Measurements from ENCODE around the gene KANSL1. TPM values are rescaled to one million over a fixed set of nuclear protein-coding genes. Genes with fewer than 3 reads are reported as not detected.

The KANSL1 gene
- total RNA-seq, 1 donor from 2014 or later: 94.5 TPM

- no peak overlapping the region for H3K4me3 ChIP-seq (ENCODE audit: low read length in 3 of 3)
- no peak overlapping the region for H3K9ac ChIP-seq (ENCODE audit: low read depth in 1 of 3, low read length in 3 of 3)
- peaks cover 0 to 2% (median 0%) of the 10 kb centered on the region in 3 donors for H3K36me3 ChIP-seq (ENCODE audit: control insufficient read depth in 3 of 3, insufficient read depth in 3 of 3, low read length in 3 of 3)
- H3K27ac ChIP-seq (ENCODE audit: low read depth, low read length): no peak overlapping the region
- no peaks in the 10 kb centered on the region for H3K27me3 ChIP-seq (ENCODE audit: control insufficient read depth in 3 of 3, insufficient read depth in 3 of 3, low read length in 3 of 3)
- peaks cover 0 to 3% (median 0%) of the 10 kb centered on the region in 3 donors for H3K4me1 ChIP-seq (ENCODE audit: control insufficient read depth in 3 of 3, insufficient read depth in 3 of 3, low read length in 3 of 3)
- H3K9me3 ChIP-seq (ENCODE audit: control insufficient read depth in 3 of 3, low read length in 3 of 3): no peaks in the 10 kb centered on the region
Observed at GRCh38 chr17:46201491-46201890, 8.3 kb upstream of the KANSL1 start.

DNA sequence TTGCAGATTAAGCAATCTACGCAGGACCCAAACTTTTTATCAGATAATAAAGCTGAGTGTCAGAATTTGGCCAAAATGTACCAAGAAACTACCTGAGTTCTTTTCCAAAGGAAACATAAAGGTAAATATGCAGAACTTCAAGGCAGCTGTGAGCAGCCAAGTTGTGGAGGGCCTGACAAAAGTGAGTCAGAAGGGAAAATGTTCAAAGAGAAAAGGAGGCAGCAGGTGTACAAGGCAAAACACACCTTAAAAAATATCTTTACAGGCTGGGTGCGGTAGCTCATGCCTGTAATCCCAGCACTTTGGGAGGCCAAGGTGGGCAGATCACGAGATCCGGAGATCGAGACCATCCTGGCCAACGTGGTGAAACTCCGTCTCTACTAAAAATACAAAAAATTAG, 7.0 kb upstream of the KANSL1 start:
- H3K9ac ChIP-seq (ENCODE audit: low read depth in 1 of 3, low read length in 3 of 3): no peak overlapping the region
- peaks cover 0 to 3% (median 0%) of the 10 kb centered on the region in 3 donors for H3K4me1 ChIP-seq (ENCODE audit: control insufficient read depth in 3 of 3, insufficient read depth in 3 of 3, low read length in 3 of 3)
- H3K27ac ChIP-seq (ENCODE audit: low read depth, low read length): no peak overlapping the region
- no peaks in the 10 kb centered on the region for H3K9me3 ChIP-seq (ENCODE audit: control insufficient read depth in 3 of 3, low read length in 3 of 3)
- H3K36me3 ChIP-seq (ENCODE audit: control insufficient read depth in 3 of 3, insufficient read depth in 3 of 3, low read length in 3 of 3): peaks cover 0 to 2% (median 0%) of the 10 kb centered on the region in 3 donors
- H3K4me3 ChIP-seq (ENCODE audit: low read length in 3 of 3): no peak overlapping the region
- H3K27me3 ChIP-seq (ENCODE audit: control insufficient read depth in 3 of 3, insufficient read depth in 3 of 3, low read length in 3 of 3): no peaks in the 10 kb centered on the region

DNA sequence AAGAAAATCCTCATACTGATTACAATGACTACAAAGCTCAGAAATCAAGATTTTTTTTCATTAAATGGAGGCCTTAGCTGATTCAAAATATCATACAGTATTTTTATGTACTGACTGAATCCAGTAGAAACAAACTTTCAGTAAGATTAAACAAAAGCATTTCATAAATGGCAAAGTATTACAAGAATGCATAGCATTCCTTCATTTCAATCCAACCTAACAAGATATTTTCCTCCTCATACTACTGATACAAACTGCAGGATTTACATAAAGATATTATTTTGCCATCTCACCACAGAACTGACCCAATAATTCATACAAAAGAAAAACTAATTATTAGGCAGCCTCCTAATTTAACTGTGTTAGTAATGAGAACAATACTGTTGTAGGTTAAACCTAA, 6.2 kb upstream of the KANSL1 start:
- Histone ChIP-seq H3K27ac (ENCODE audit: low read depth, low read length) (no peak overlapping the region), H3K9me3 (ENCODE audit: control insufficient read depth in 3 of 3, low read length in 3 of 3) (no peaks in the 10 kb centered on the region), H3K4me3 (ENCODE audit: low read length in 3 of 3) (no peak overlapping the region), H3K4me1 (ENCODE audit: control insufficient read depth in 3 of 3, insufficient read depth in 3 of 3, low read length in 3 of 3) (peaks cover 4 to 7% (median 5%) of the 10 kb centered on the region in 3 donors), H3K36me3 (ENCODE audit: control insufficient read depth in 3 of 3, insufficient read depth in 3 of 3, low read length in 3 of 3) (peaks cover 0 to 2% (median 0%) of the 10 kb centered on the region in 3 donors), H3K27me3 (ENCODE audit: control insufficient read depth in 3 of 3, insufficient read depth in 3 of 3, low read length in 3 of 3) (no peaks in the 10 kb centered on the region), H3K9ac (ENCODE audit: low read depth in 1 of 3, low read length in 3 of 3) (no peak overlapping the region)

GRCh38 chr17:46198233-46198632, 5.0 kb upstream of the KANSL1 start:
- Histone ChIP-seq H3K9me3 (ENCODE audit: control insufficient read depth in 3 of 3, low read length in 3 of 3) (no peaks in the 10 kb centered on the region), H3K9ac (ENCODE audit: low read depth in 1 of 3, low read length in 3 of 3) (no peak overlapping the region), H3K36me3 (ENCODE audit: control insufficient read depth in 3 of 3, insufficient read depth in 3 of 3, low read length in 3 of 3) (peaks cover 0 to 2% (median 0%) of the 10 kb centered on the region in 3 donors), H3K4me1 (ENCODE audit: control insufficient read depth in 3 of 3, insufficient read depth in 3 of 3, low read length in 3 of 3) (peaks cover 6 to 11% (median 8%) of the 10 kb centered on the region in 3 donors), H3K4me3 (ENCODE audit: low read length in 3 of 3) (no peak overlapping the region), H3K27ac (ENCODE audit: low read depth, low read length) (no peak overlapping the region), H3K27me3 (ENCODE audit: control insufficient read depth in 3 of 3, insufficient read depth in 3 of 3, low read length in 3 of 3) (no peaks in the 10 kb centered on the region)

GRCh38 chr17:46197530-46197929, 4.3 kb upstream of the KANSL1 start:
- H3K4me1 ChIP-seq (ENCODE audit: control insufficient read depth in 3 of 3, insufficient read depth in 3 of 3, low read length in 3 of 3): peaks cover 6 to 11% (median 8%) of the 10 kb centered on the region in 3 donors
- H3K27me3 ChIP-seq (ENCODE audit: control insufficient read depth in 3 of 3, insufficient read depth in 3 of 3, low read length in 3 of 3): no peaks in the 10 kb centered on the region
- no peaks in the 10 kb centered on the region for H3K9me3 ChIP-seq (ENCODE audit: control insufficient read depth in 3 of 3, low read length in 3 of 3)
- H3K4me3 ChIP-seq (ENCODE audit: low read length in 3 of 3): no peak overlapping the region
- no peak overlapping the region for H3K27ac ChIP-seq (ENCODE audit: low read depth, low read length)
- H3K9ac ChIP-seq (ENCODE audit: low read depth in 1 of 3, low read length in 3 of 3): no peak overlapping the region
- peaks cover 0 to 2% (median 0%) of the 10 kb centered on the region in 3 donors for H3K36me3 ChIP-seq (ENCODE audit: control insufficient read depth in 3 of 3, insufficient read depth in 3 of 3, low read length in 3 of 3)

DNA sequence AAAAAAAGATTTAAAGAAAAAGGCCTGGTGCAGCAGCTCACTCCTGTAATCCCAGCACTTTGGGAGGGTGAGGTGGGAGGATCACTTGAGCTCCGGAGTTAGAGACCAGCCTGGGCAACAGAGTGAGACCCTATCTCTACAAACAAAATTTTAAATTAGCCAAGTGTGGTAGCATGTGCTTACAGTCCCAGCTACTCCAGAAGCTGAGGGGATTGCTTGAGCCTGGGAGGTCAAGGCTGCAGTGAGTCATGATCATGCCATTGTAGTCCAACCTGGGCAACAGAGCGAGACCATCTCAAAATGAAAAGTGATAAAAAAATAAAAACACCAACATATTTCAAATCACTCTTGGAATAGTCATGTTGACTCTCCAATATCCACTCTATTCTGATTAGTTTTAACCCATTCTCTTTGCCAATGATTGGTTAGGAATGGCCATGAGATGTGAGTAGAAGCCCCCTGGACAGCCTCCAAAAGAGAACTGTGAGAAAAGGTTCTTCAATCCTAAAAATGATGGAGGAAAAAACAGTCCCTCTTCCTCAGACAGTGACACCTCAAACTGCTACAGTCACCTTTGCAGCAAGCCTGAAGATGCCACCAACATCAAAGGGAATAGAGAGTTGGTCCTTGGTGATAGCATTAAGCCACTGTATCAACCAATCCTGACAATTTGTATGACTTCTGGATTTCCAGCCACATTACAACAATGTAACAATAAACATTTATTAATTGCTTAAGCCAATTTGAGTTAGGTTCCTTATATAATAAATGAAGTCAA, 2.9 kb upstream of the KANSL1 start:
- Histone ChIP-seq H3K27ac (ENCODE audit: low read depth, low read length) (no peak overlapping the region), H3K4me1 (ENCODE audit: control insufficient read depth in 3 of 3, insufficient read depth in 3 of 3, low read length in 3 of 3) (peaks cover 6 to 11% (median 11%) of the 10 kb centered on the region in 3 donors), H3K9ac (ENCODE audit: low read depth in 1 of 3, low read length in 3 of 3) (no peak overlapping the region), H3K4me3 (ENCODE audit: low read length in 3 of 3) (no peak overlapping the region), H3K36me3 (ENCODE audit: control insufficient read depth in 3 of 3, insufficient read depth in 3 of 3, low read length in 3 of 3) (peaks cover 0 to 2% (median 0%) of the 10 kb centered on the region in 3 donors), H3K9me3 (ENCODE audit: control insufficient read depth in 3 of 3, low read length in 3 of 3) (no peaks in the 10 kb centered on the region), H3K27me3 (ENCODE audit: control insufficient read depth in 3 of 3, insufficient read depth in 3 of 3, low read length in 3 of 3) (no peaks in the 10 kb centered on the region)

- H3K27me3 ChIP-seq (ENCODE audit: control insufficient read depth in 3 of 3, insufficient read depth in 3 of 3, low read length in 3 of 3): no peaks in the 10 kb centered on the region
- no peak overlapping the region for H3K27ac ChIP-seq (ENCODE audit: low read depth, low read length)
- H3K9ac ChIP-seq (ENCODE audit: low read depth in 1 of 3, low read length in 3 of 3): no peak overlapping the region
- H3K36me3 ChIP-seq (ENCODE audit: control insufficient read depth in 3 of 3, insufficient read depth in 3 of 3, low read length in 3 of 3): peaks cover 0 to 2% (median 0%) of the 10 kb centered on the region in 3 donors
- H3K4me1 ChIP-seq (ENCODE audit: control insufficient read depth in 3 of 3, insufficient read depth in 3 of 3, low read length in 3 of 3): peaks cover 9 to 19% (median 15%) of the 10 kb centered on the region in 3 donors
- no peak overlapping the region for H3K4me3 ChIP-seq (ENCODE audit: low read length in 3 of 3)
- H3K9me3 ChIP-seq (ENCODE audit: control insufficient read depth in 3 of 3, low read length in 3 of 3): no peaks in the 10 kb centered on the region
Observed at GRCh38 chr17:46195217-46195855, 2.1 kb upstream of the KANSL1 start.

GRCh38 chr17:46194393-46195216, 1.4 kb upstream of the KANSL1 start:
- peaks cover 0 to 2% (median 0%) of the 10 kb centered on the region in 3 donors for H3K36me3 ChIP-seq (ENCODE audit: control insufficient read depth in 3 of 3, insufficient read depth in 3 of 3, low read length in 3 of 3)
- H3K4me1 ChIP-seq (ENCODE audit: control insufficient read depth in 3 of 3, insufficient read depth in 3 of 3, low read length in 3 of 3): peaks cover 16 to 26% (median 23%) of the 10 kb centered on the region in 3 donors
- no peaks in the 10 kb centered on the region for H3K9me3 ChIP-seq (ENCODE audit: control insufficient read depth in 3 of 3, low read length in 3 of 3)
- peak overlapping the region; percentile 42 to 94 (median 93) for H3K4me3 ChIP-seq (ENCODE audit: low read length in 3 of 3)
- H3K27ac ChIP-seq (ENCODE audit: low read depth, low read length): peak overlapping the region; percentile 96
- H3K27me3 ChIP-seq (ENCODE audit: control insufficient read depth in 3 of 3, insufficient read depth in 3 of 3, low read length in 3 of 3): no peaks in the 10 kb centered on the region
- H3K9ac ChIP-seq (ENCODE audit: low read depth in 1 of 3, low read length in 3 of 3): peak overlapping the region; percentile 57 to 89 (median 77)

- H3K4me3 ChIP-seq (ENCODE audit: low read length in 3 of 3): peak overlapping the region; percentile 93 to 96 (median 94)
- H3K36me3 ChIP-seq (ENCODE audit: control insufficient read depth in 3 of 3, insufficient read depth in 3 of 3, low read length in 3 of 3): peaks cover 0 to 2% (median 0%) of the 10 kb centered on the region in 3 donors
- H3K9ac ChIP-seq (ENCODE audit: low read depth in 1 of 3, low read length in 3 of 3): peak overlapping the region; percentile 89 to 96 (median 95)
- no peaks in the 10 kb centered on the region for H3K27me3 ChIP-seq (ENCODE audit: control insufficient read depth in 3 of 3, insufficient read depth in 3 of 3, low read length in 3 of 3)
- H3K4me1 ChIP-seq (ENCODE audit: control insufficient read depth in 3 of 3, insufficient read depth in 3 of 3, low read length in 3 of 3): peaks cover 21 to 34% (median 31%) of the 10 kb centered on the region in 3 donors
- no peaks in the 10 kb centered on the region for H3K9me3 ChIP-seq (ENCODE audit: control insufficient read depth in 3 of 3, low read length in 3 of 3)
- H3K27ac ChIP-seq (ENCODE audit: low read depth, low read length): peak overlapping the region; percentile 96
Observed at GRCh38 chr17:46193626-46194392, 580 bp upstream of the KANSL1 start.

All from skeletal muscle tissue (tissue), 4 donors.